IgD-negative memory B cell (primary cell): ENCODE results near the gene TIMM44. TPM values are rescaled to one million over a fixed set of nuclear protein-coding genes. Genes with fewer than 3 reads are reported as not detected.

Source experiments
- H3K27ac Mint-ChIP-seq, 3 donors: one replicate each; pipeline ENCODE4 v1.8.0; 2020 to 2022; ENCODE audit warnings: mild to moderate bottlenecking in 3 of 3, mixed read lengths in 3 of 3, moderate library complexity in 1 of 3
- H3K27me3 Mint-ChIP-seq: one replicate; pipeline ENCODE4 v1.8.0; 2021; ENCODE audit warnings: mixed read lengths
- H3K36me3 Mint-ChIP-seq: one replicate; pipeline ENCODE4 v1.8.0; 2020; ENCODE audit warnings: mild to moderate bottlenecking, mixed read lengths
- H3K4me1 Mint-ChIP-seq, 3 donors: one replicate each; pipeline ENCODE4 v1.8.0; 2020 to 2022; ENCODE audit warnings: mixed read lengths in 3 of 3, mild to moderate bottlenecking in 1 of 3
- H3K4me3 Mint-ChIP-seq, 4 donors: one replicate each; pipeline ENCODE4 v1.8.0; 2020 to 2022; ENCODE audit warnings: mild to moderate bottlenecking in 4 of 4, mixed read lengths in 4 of 4, moderate library complexity in 3 of 4
- H3K9me3 Mint-ChIP-seq, 3 donors: one replicate each; pipeline ENCODE4 v1.8.0; 2020 to 2021; ENCODE audit warnings: mixed read lengths in 3 of 3, mild to moderate bottlenecking in 1 of 3
- polyA plus RNA-seq: library from polyadenylated mRNA; unstranded; fragments of 300-500 nt; fragmentation: Illumina TruSeq; gene quantifications from one replicate; pipeline ENCODE4 v1.2.3, GENCODE V29; 2021

TIMM44 gene
- polyA plus RNA-seq, 1 donor from 2014 or later: 16.1 TPM

GRCh38 chr19:7912144-7912696 lies 31.2 kb downstream of the TIMM44 start:
- Mint-ChIP-seq H3K27me3 (peaks cover 13% of the 10 kb centered on the region), H3K4me3 (no peak overlapping the region), H3K9me3 (no peaks in the 10 kb centered on the region), H3K27ac (peak overlapping the region in 1 of 3 donors; percentile 80), H3K4me1 (peaks cover 0 to 7% (median 5%) of the 10 kb centered on the region in 3 donors), H3K36me3 (peaks cover 7% of the 10 kb centered on the region)

GRCh38 chr19:7911508-7912143 lies 31.8 kb downstream of the TIMM44 start:
- Mint-ChIP-seq H3K4me3 (peak overlapping the region in 1 of 4 donors; percentile 10), H3K36me3 (peaks cover 7% of the 10 kb centered on the region), H3K27me3 (peaks cover 13% of the 10 kb centered on the region), H3K4me1 (peaks cover 0 to 7% (median 5%) of the 10 kb centered on the region in 3 donors), H3K9me3 (no peaks in the 10 kb centered on the region), H3K27ac (peak overlapping the region in 1 of 3 donors; percentile 80)

GRCh38 chr19:7910321-7911161 lies 32.9 kb downstream of the TIMM44 start:
- Mint-ChIP-seq H3K27me3 (peaks cover 8% of the 10 kb centered on the region), H3K4me1 (peaks cover 1 to 3% (median 2%) of the 10 kb centered on the region in 3 donors), H3K4me3 (no peak overlapping the region), H3K36me3 (peaks cover 7% of the 10 kb centered on the region), H3K9me3 (no peaks in the 10 kb centered on the region), H3K27ac (peak overlapping the region in 1 of 3 donors; percentile 39)

DNA sequence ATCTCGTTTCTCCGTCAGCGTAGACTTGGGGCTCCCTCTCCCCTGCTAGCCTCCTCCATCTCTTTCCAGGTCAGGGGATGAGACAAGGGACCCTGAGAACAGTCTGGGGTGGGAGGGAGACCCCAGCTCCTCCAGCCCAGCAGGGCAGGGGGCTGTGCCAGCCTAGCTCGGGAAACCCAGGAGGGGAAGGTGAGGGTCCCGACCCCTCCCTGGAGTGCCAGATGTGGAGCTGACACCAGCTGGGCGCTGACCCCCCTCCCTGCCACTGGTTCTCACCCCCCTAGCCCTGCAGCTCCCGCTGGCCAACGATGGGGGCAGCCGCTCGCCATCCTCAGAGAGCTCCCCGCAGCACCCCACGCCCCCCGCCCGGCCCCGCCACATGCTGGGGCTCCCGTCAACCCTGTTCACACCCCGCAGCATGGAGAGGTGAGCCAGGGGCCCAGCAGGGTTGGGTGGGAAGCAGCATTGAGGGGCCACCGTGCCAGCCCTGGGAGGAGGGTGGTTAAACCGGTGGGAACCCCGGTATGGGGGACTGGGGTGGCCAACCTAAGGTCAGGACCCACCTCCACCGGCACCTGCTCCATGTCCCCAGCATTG lies 33.9 kb downstream of the TIMM44 start:
- Mint-ChIP-seq H3K36me3 (peaks cover 6% of the 10 kb centered on the region), H3K4me1 (peaks cover 5 to 8% (median 7%) of the 10 kb centered on the region in 3 donors), H3K4me3 (no peak overlapping the region), H3K27ac (no peak overlapping the region), H3K9me3 (no peaks in the 10 kb centered on the region), H3K27me3 (no peaks in the 10 kb centered on the region)

GRCh38 chr19:7908742-7909461 lies 34.6 kb downstream of the TIMM44 start:
- no peaks in the 10 kb centered on the region for H3K27me3 Mint-ChIP-seq
- peaks cover 6% of the 10 kb centered on the region for H3K36me3 Mint-ChIP-seq
- no peak overlapping the region for H3K4me3 Mint-ChIP-seq
- peaks cover 7 to 9% (median 9%) of the 10 kb centered on the region in 3 donors for H3K4me1 Mint-ChIP-seq
- H3K27ac Mint-ChIP-seq: peak overlapping the region in 1 of 3 donors; percentile 82
- H3K9me3 Mint-ChIP-seq: no peaks in the 10 kb centered on the region

- H3K27ac Mint-ChIP-seq: peak overlapping the region in 1 of 3 donors; percentile 82
- no peaks in the 10 kb centered on the region for H3K27me3 Mint-ChIP-seq
These were observed 35.3 kb downstream of the TIMM44 start for GRCh38 chr19:7908078-7908699.

GRCh38 chr19:7907544-7907943 lies 35.9 kb downstream of the TIMM44 start:
- H3K27me3 Mint-ChIP-seq: no peaks in the 10 kb centered on the region
- H3K27ac Mint-ChIP-seq: peak overlapping the region in 2 of 3 donors; percentile 50 to 82
- no peak overlapping the region for H3K4me3 Mint-ChIP-seq
- H3K36me3 Mint-ChIP-seq: peaks cover 2% of the 10 kb centered on the region
- H3K9me3 Mint-ChIP-seq: no peaks in the 10 kb centered on the region
- peaks cover 11 to 14% (median 13%) of the 10 kb centered on the region in 3 donors for H3K4me1 Mint-ChIP-seq

More at GRCh38 chr19:7908078-7908699, 35.3 kb downstream of the TIMM44 start:
- peaks cover 6% of the 10 kb centered on the region for H3K36me3 Mint-ChIP-seq
- peak overlapping the region in 1 of 4 donors; percentile 49 for H3K4me3 Mint-ChIP-seq
- peaks cover 9 to 13% (median 12%) of the 10 kb centered on the region in 3 donors for H3K4me1 Mint-ChIP-seq
- no peaks in the 10 kb centered on the region for H3K9me3 Mint-ChIP-seq

DNA sequence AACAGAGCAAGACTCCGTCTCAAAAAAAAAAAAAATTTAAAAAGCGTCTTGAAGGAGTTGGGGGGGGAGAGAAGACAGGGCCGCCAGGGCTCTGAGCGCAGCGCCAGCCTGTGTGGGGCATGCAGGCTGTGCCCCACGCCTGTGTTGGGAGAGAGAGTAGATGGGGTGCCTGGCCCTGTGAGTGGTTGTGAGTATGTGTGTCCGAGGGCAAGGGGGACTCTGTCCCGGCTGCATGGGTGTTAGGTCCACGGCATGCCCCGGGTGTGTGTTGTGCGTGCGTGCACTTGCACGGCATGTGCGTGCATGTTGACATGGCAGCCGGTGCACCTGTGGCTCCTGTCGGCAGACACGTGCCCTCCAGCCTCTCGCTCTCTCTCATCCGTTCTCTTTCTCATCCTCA lies 36.3 kb downstream of the TIMM44 start:
- Mint-ChIP-seq H3K9me3 (no peaks in the 10 kb centered on the region), H3K27me3 (no peaks in the 10 kb centered on the region), H3K4me1 (peaks cover 13 to 15% (median 13%) of the 10 kb centered on the region in 3 donors), H3K36me3 (peaks cover 2% of the 10 kb centered on the region), H3K27ac (peak overlapping the region in 2 of 3 donors; percentile 50 to 82), H3K4me3 (no peak overlapping the region)

DNA sequence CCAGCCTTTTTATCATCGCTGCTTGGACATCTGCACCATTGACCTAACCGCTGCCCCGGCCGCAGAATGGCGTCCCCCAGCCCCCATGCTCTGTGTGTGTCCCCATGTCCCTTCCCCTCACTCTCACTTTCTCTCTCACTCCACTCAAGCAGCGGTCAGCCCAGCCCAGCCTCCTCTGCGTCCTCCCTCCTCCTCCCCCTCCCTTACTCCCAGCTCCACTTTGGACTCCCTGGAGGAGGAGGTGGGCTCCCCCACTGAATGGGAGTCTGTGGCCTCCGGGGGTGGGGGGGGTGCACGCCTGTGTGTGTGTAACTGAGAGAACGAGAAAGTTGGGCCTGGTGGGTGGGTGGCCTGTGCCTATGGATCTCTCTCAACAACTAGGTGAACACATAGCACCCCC lies 37.6 kb downstream of the TIMM44 start:
- Mint-ChIP-seq H3K27ac (peak overlapping the region in 2 of 3 donors; percentile 79 to 97), H3K4me1 (peaks cover 13 to 15% (median 13%) of the 10 kb centered on the region in 3 donors), H3K4me3 (peak overlapping the region; percentile 50 to 88 (median 73)), H3K9me3 (no peaks in the 10 kb centered on the region), H3K27me3 (no peaks in the 10 kb centered on the region), H3K36me3 (no peaks in the 10 kb centered on the region)

DNA sequence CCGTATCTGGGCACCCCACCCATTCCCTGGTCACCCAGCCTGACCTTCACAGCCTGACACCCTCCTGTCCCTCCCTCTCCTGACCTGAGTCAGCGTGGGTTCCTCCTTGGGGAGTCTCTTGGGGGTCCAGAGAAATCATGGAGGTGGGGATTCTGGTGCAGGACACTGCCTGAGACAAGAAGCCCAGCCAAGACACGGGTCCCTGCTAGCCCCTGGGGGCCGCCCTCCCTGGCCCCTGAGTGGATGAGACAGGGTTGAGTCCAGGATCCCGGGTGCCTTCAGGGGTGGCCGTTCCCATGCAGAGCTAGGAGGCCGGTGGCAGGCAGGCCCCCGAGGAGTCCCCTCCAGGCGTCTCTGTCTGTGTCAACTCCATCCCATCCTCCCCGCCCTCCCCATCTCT lies 38.2 kb downstream of the TIMM44 start:
- Mint-ChIP-seq H3K4me1 (peaks cover 13 to 15% (median 13%) of the 10 kb centered on the region in 3 donors), H3K4me3 (peak overlapping the region; percentile 85 to 94 (median 90)), H3K27me3 (no peaks in the 10 kb centered on the region), H3K9me3 (no peaks in the 10 kb centered on the region), H3K36me3 (no peaks in the 10 kb centered on the region), H3K27ac (peak overlapping the region; percentile 79 to 97 (median 89))

DNA sequence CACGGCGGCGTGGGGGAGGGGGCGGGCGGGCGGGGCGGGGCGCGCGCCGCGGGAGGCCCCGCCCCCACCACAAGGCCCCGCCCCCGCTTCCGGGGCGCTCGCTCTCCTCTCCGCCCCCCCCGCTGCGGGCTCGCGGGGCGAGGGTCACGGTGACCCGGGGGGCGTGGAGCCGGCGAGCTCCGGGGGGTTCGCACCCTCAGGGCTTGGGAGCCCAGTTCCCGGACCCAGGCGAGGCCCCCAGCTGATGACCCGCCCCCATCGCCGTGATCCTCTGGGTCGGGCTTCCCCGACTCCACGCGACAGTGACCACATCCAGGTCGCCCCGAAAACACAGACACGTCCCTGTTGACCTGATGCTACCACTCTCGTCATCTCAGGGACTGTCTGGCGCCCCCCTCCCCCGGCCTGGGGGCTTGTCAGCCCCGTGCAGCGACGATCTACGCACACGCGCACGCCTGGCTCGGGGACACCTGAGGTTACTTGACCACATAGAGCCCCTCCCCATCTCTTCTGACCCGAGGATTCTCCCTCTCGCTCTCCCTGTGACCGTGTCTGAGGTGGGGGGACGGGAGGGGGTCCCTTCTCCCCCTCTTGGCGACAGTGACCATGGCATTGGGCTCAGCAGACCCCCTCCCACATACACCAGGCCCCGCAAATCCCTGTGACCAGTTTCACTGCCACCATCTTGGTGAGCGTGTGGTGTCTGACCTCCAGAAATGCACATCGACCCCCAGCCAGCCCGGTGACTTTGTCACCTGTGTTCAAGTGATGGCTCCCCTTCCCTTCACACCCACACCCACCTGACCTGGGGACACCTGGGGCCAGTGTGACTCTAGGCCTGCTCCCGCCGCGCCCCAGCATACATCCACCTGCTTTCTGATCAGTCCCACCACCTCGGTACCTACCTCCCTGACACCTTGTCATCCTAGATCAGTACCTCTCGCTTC lies 39.1 kb downstream of the TIMM44 start:
- no peaks in the 10 kb centered on the region for H3K36me3 Mint-ChIP-seq
- H3K4me3 Mint-ChIP-seq: peak overlapping the region; percentile 85 to 94 (median 90)
- peak overlapping the region; percentile 89 to 98 (median 97) for H3K27ac Mint-ChIP-seq
- H3K4me1 Mint-ChIP-seq: peaks cover 13 to 15% (median 13%) of the 10 kb centered on the region in 3 donors
- H3K9me3 Mint-ChIP-seq: no peaks in the 10 kb centered on the region
- H3K27me3 Mint-ChIP-seq: no peaks in the 10 kb centered on the region

GRCh38 chr19:7903244-7904073 lies 40.0 kb downstream of the TIMM44 start, which contains the start of gene MAP2K7:
Gene MAP2K7, plus strand, starts transcription at chr19:7903877. Its CDS starts 68 bp downstream, at chr19:7903945.
- H3K36me3 Mint-ChIP-seq: no peaks in the 10 kb centered on the region

More at GRCh38 chr19:7903244-7904073, 40.0 kb downstream of the TIMM44 start, which contains the start of gene MAP2K7:
- Mint-ChIP-seq H3K4me1 (peaks cover 13 to 15% (median 13%) of the 10 kb centered on the region in 3 donors), H3K27me3 (no peaks in the 10 kb centered on the region), H3K27ac (peak within 1 kb of the TSS; percentile 97 to 99 (median 98)), H3K9me3 (no peaks in the 10 kb centered on the region), H3K4me3 (peak within 1 kb of the TSS; percentile 85 to 95 (median 90))
